WERI-Rb-1 (cell line): ENCODE results near the gene CD63.

Source experiments
- DNase-seq: peaks from one replicate; pipeline ENCODE4 v3.0.0-alpha.2; 2020
- H3K27ac ChIP-seq: fragments of 250-450 bp; sonication (Bioruptor Pico); 2 replicates; pipeline ENCODE4 v1.5.1; 2020; ENCODE audit warnings: mild to moderate bottlenecking, moderate library complexity
- H3K27me3 ChIP-seq: fragments of 250-450 bp; sonication (Bioruptor Pico); 2 replicates; pipeline ENCODE4 v1.5.1; 2021; ENCODE audit warnings: mild to moderate bottlenecking, low read depth, moderate library complexity; ENCODE audit not compliant: insufficient read depth, severe bottlenecking
- H3K36me3 ChIP-seq: fragments of 250-450 bp; sonication (Bioruptor Pico); 2 replicates; pipeline ENCODE4 v1.5.1; 2020; ENCODE audit warnings: mild to moderate bottlenecking, moderate library complexity
- H3K4me3 ChIP-seq: 2 replicates; pipeline ENCODE4 v1.5.1; 2011; ENCODE audit warnings: low read depth, mild to moderate bottlenecking, control low read depth, low read length
- H3K9me3 ChIP-seq: fragments of 250-450 bp; sonication (Bioruptor Pico); 2 replicates; pipeline ENCODE4 v1.5.1; 2021; ENCODE audit warnings: mild to moderate bottlenecking, moderate library complexity; ENCODE audit not compliant: severe bottlenecking
- TF ChIP-seq, protein P1 (sequence below): IDR thresholded peaks from 2 replicates; pipeline ENCODE4 v1.5.1; 2011; ENCODE audit warnings: low read depth, mild to moderate bottlenecking, control low read depth, inconsistent platforms, low read length

CD63 gene

DNA sequence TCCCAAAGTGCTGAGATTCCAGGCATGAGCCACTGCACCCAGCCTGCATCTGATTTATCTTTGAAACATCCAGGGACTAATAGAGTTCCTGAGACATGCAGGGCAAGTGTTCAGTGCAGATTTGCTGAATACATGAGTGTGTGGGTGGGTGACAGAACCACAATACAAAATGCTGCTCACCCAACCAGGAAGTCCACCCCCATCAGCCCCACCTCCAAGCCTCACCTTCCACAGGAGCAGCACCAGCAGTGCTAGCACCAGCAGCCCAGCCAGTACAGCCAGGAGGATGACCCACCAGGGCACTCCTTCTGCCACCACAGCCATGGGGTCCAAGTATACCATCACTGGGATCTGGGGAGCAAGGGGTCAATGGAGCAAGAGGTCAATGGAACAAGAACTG, 41.1 kb downstream of the CD63 start:
- H3K27me3 ChIP-seq = no peaks in the 10 kb centered on the region
- TF ChIP-seq, protein P1, sequence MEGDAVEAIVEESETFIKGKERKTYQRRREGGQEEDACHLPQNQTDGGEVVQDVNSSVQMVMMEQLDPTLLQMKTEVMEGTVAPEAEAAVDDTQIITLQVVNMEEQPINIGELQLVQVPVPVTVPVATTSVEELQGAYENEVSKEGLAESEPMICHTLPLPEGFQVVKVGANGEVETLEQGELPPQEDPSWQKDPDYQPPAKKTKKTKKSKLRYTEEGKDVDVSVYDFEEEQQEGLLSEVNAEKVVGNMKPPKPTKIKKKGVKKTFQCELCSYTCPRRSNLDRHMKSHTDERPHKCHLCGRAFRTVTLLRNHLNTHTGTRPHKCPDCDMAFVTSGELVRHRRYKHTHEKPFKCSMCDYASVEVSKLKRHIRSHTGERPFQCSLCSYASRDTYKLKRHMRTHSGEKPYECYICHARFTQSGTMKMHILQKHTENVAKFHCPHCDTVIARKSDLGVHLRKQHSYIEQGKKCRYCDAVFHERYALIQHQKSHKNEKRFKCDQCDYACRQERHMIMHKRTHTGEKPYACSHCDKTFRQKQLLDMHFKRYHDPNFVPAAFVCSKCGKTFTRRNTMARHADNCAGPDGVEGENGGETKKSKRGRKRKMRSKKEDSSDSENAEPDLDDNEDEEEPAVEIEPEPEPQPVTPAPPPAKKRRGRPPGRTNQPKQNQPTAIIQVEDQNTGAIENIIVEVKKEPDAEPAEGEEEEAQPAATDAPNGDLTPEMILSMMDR = no peak
- no peak for DNase-seq
- peaks cover 2% of the 10 kb centered on the region; the same call in 1 of the 2 replicates for H3K36me3 ChIP-seq
- no peaks in the 10 kb centered on the region for H3K9me3 ChIP-seq
- H3K27ac ChIP-seq = no peak overlapping the region
- no peak overlapping the region for H3K4me3 ChIP-seq

DNA sequence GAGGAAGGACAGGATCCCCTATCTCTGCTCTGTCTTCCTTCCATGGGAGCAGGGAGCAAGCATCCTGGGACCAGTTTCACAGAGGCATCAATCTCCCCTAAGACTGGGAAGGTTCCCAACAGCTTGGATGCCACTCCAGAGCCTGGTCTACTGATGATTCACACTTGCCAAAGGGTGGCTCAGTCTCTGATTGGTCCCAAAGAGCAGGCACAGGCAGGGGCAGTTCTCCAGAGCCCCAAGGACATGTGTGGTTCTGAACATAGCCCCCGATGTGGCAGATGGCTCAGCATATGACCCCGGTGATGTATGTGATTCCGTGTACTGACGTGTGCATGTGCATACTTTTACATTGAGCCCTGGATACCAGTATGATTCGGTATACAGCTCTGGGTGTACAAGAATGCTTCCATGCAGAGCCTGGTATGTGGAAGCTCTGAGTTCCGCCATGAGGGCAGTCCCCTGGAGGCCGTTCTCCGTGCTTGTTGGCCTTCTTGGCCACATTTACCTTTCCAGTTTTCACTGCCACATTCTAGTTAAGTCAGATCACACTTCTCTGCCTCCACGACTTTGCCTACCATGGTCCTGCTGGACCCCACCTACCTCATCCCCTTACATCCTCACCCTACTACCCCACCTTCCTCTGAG, 42.3 kb downstream of the CD63 start:
- no peak for DNase-seq
- no peak overlapping the region for H3K27ac ChIP-seq
- no peaks in the 10 kb centered on the region for H3K36me3 ChIP-seq
- TF ChIP-seq, protein P1 = no peak
- no peak overlapping the region for H3K4me3 ChIP-seq
- H3K9me3 ChIP-seq = no peaks in the 10 kb centered on the region
- no peaks in the 10 kb centered on the region for H3K27me3 ChIP-seq

DNA sequence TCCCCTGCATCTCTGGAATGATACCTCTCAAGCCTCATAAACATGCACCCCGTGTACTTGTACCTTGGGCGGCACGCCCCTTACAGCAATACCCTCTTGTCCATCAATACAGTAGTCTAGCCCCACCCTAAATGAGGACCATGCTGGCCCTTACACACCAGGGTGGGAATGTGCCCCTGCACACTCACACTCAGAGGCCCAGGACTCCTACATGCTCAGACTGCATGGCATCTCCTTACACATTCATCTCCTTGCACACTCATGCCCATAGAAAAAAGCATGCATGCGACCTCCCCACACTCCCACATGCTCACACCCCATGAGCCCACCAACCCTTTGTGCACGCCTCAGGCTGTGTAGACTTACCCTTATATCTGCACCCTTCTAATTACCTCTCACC, 43.1 kb downstream of the CD63 start:
- no peak overlapping the region for H3K4me3 ChIP-seq
- no peaks in the 10 kb centered on the region for H3K9me3 ChIP-seq
- TF ChIP-seq, protein P1 = no peak
- no peaks in the 10 kb centered on the region for H3K36me3 ChIP-seq
- no peak overlapping the region for H3K27ac ChIP-seq
- DNase-seq = no peak
- no peaks in the 10 kb centered on the region for H3K27me3 ChIP-seq

DNA sequence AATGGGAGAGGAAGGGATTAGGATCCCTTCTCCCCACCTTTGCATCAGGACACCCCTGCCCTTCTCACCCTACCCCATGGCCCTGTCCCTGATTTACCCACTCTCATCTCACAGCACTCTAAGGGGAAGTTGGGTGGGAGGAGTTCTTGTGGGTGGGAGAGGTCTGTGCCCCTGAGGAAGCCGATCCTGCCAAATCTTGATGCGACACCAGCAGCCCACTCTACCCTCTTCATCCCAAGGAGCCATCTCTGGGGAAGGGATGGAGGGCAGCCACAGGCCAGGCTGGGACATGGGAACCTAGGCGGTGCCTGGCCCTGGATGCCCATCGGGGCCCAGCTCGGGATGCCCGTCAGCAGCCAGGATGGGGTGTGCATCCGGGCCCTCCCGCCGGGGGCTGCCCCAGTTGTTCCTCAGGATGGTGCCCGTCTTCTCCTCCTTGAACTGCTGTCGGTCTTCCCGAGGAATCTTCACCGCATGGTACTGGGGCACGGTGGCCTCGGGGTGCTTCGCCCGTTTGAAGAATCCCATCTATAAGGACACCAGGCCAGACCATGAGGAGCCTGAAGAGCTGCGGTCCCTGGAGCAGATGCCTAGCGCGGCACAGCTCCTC, 43.9 kb downstream of the CD63 start:
- TF ChIP-seq, protein P1 = no peak
- no peak overlapping the region for H3K4me3 ChIP-seq
- no peaks in the 10 kb centered on the region for H3K9me3 ChIP-seq
- no peaks in the 10 kb centered on the region for H3K27me3 ChIP-seq
- DNase-seq = no peak
- no peak overlapping the region for H3K27ac ChIP-seq
- H3K36me3 ChIP-seq = no peaks in the 10 kb centered on the region

DNA sequence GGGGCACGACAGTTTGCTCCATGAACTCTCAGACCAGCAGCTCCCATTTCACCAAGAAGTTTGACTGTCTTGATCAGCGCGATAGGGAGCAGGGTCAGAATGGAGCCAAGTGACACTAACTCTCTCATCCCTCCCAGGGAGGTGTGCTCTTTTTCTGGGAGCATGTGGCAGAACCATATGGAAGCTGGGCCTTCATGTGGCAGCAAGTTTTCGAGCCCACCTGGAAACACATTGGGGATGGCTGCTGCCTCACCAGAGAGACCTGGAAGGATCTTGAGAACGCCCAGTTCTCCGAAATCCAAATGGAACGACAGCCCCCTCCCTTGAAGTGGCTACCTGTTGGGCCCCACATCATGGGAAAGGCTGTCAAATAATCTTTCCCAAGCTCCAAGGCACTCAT, 45.1 kb downstream of the CD63 start:
- no peaks in the 10 kb centered on the region for H3K9me3 ChIP-seq
- H3K27me3 ChIP-seq = no peaks in the 10 kb centered on the region
- DNase-seq = no peak
- H3K4me3 ChIP-seq = no peak overlapping the region
- no peaks in the 10 kb centered on the region for H3K36me3 ChIP-seq
- TF ChIP-seq, protein P1 = no peak
- H3K27ac ChIP-seq = no peak overlapping the region
